Activated CD8-positive, alpha-beta memory T cell treated with anti-CD3 and anti-CD28 coated beads, Interleukin-2, amount 50 U/mL, for 24 hours (primary cell): Measurements from ENCODE around the gene KLHDC9.

Experiments
- DNase-seq: peaks from one replicate; pipeline ENCODE4 v3.0.0-alpha.2; 2020; ENCODE audit errors: extremely low read depth

The KLHDC9 gene

DNA sequence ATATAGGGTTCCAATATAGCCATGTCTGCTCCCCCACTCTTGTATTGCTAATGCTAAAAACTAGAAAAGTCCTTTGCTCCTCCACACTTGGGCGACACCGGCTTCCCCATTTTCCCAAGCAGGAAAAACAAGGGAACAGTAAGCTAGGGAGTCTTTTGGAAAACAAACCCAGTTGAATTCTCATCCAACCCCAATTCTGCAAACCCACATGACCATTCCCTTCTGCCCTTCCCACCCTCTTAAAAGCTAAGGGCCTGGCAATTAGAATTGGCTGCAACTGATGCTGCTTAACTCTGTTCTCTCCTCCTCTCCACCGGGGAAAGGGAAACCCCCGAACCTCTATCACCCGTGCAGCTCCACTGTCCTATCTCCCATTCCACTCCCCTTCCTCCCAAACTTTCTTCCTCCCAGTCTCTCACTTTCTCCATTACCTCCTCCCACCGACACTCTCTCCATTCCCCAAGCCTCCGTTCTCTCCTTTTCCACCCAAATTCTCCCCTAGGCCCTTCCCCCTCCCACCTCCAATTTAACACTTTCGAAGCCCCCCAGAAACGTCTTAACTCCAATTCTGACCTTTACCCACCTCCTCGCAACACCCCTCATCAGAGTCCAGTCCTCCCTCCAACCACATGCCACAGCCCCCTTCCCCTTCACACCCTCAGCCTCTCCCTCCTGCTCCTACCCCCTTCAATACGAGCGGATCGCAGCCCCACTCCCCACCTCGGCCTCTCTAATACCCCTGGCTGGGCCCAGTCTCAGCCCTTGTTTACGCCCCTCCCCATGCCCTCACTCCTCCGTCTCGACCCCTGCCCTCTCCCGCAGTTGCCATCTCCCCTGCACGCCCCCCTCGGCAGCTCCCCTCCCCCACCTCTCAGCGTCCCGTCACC is 33.6 kb downstream of the KLHDC9 start:
- no peak for DNase-seq

DNA sequence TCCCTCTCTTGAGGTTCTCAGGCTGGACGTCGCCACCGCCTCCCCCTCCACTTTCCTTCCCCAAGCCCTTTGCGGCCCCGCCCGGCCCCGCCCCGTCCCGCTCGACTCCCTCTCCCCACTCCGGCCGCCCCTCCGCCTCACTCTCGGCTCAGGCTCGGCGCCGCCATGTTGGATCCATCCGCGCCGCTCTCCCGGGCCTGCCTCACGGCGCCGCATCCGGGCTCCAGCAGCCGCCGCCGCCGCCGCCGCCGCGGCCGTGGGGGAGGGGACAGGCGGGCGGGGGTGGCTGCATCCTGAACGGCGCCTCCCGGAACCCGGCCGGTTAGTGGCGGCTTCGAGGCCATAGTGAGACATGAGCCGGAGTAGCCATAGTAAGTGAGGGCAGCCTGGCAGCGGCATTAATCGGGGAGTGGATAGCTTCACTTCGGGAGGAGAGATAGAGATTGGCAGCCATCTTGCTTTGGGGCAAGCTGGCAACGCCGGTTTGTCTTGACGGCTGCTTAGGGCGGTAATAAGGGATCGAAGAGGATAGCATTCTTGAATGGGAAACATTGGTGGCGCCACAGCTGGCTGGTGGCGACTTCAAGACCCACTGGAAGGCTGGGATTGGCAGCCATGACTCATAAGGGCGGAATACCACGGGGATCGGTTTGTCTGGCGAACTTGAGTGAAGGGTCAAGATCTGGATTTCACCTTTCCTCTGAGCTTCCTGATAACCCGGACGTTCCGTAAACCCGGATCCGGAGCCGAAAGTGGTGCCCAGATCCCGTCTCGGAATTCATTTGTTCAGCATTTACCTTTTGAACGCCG is 34.5 kb downstream of the KLHDC9 start, which contains the start of gene DEDD:
Gene DEDD (minus strand): TSS at position 258 of the 810 bp plus-strand sequence. CDS start 8,205 bp downstream, outside the sequence.
- peak; percentile 67 for DNase-seq

DNA sequence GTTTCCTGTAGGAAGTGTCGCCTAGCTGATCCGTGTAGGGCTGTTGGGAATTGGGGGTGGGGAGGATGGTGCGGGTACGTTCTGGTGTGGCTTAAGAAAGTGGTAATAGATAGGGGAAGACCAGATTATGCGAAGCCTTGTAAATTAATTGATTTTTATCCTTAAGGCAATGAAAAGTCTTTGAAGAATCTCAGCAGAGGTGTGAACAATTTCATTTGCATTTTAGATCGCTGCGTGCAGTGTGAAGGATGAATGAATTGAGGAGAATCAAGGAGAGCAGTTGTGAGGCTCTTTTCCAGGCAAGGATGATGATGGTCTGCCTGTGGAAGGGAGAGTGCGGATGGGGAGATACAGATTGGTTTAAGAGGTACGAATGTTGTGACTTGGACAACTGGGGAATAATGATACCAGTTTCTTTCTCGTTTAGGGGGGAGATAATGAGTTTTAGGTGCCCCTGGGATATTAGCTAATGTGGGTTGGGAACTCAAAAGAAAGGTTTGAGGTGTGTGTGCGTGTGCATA is 35.1 kb downstream of the KLHDC9 start:
- no peak for DNase-seq

DNA sequence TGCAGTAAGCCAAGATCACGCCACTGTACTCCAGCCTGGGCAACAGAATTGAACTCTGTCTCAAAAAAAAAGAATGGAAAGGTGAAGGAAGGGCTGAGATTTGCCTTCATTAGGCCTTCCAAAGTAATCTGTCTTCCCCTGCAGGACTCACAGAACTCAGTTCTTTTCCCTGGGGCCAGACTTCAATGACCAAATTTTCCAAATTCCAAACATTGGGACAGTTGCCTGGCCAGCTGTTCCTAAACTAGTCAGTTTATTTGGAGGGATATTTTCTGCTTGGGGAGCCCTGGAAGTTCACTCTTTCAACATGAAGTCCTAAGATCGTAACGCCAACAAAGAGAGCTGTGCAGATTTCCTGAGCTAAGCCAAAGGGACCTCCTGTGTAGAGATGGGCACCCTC is 39.7 kb downstream of the KLHDC9 start:
- no peak for DNase-seq

DNA sequence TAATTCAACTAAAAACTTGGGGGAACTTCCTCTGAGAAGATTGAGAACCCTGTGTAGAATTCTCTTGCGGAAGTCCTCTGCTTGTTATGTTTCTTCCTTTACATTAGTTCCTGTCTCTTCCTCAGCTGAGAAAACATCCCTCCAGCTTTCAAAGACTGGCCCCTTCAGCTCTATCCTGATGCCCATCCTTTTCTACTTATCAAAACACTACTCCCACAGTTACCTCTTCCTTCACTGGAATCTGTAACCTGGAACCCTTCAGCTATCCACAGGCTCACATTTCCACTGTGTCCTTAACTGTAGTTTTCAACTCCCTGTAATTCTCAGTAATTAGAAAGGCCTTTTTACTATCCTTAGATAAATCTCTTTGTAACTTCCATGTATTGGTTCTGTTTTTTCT is 40.3 kb downstream of the KLHDC9 start:
- DNase-seq = no peak

DNA sequence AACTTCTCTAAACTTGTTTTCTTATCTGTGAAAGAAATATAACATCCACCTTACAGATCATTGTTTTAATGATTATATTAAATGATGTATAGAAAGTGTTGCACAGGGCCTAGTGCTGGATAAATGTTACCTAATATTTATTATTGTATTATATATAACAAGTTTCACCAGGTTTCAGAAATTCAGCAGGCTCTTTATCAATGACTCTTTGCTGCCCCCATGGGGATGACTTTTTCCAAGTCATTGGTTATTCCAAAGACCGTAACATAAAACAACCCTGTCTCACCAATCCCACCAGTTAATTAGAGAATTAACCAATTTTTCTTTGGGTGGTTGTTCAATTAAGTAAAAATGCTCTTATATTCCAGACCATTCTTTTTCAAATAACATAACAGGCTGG is 41.6 kb downstream of the KLHDC9 start:
- DNase-seq = no peak

DNA sequence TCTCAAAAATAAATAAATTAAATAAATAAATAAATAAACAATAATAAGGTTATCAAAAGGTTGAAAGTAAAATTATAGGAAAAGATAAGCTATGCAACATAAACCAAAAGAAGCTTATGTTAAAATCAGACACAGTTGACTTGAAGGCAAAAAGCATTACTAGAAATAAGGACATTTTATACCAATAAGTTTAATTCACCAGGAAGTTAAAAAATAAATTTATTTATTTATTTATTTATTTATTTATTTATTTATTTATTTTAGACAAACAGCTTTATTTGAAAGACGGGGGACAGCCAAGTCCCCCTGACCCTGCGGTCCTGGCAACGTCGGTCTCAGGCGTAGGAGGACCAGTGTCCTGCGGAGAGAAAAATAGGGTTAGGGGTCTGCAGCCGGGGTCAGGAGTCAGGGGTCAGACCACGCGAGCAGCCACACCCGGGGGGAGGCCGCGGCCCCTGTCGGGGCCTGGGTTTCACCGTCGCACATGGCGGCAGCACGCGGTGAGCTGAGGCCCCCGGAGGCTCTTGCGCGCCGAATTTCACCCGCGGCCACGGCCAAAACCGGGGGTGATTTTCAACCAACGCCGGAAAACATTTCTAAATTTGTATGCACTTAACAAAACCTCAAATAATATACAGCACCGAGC is 42.7 kb downstream of the KLHDC9 start:
- no peak for DNase-seq

DNA sequence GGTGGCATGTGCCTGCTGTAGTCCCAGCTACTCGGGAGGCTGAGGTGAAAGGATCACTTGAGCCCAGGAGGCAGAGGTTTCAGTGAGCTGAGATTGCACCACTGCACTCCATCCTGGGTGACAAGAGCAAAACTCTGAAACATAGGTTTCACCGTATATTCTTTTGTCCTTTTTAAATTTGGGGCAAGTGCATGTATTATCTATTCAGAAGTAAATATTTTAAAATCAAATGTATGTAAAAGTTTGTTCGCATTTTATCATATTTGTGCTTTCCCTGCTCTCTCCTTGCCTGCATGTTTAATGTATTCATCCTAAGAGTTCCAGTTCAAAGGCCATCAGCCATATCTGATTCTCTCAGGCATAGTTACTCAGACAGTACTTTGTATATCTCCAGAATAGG is 47.7 kb downstream of the KLHDC9 start:
- DNase-seq = no peak
